ENCODE measurements around the gene AIFM1. TPM values are rescaled to one million over a fixed set of nuclear protein-coding genes. Genes with fewer than 3 reads are reported as not detected.

The AIFM1 gene
- total RNA-seq, 1 experiment from 2014 or later: 52.7 TPM

GRCh38 chrX:130103605-130104004, 62.0 kb downstream of the AIFM1 start:
- no peak for TF ChIP-seq CTCF (IDR thresholded peaks at IDR 0.05; ENCODE audit: unreplicated experiment)
- intact Hi-C loops (cut with micrococcal nuclease; ENCODE audit: unreplicated experiment): no loop called here
- no peaks in the 10 kb centered on the region for H3K36me3 Mint-ChIP-seq (ENCODE audit: insufficient read depth, unreplicated experiment)
- no TSS peak for BruUV-seq (replicated peaks)
- H3K27me3 Mint-ChIP-seq (ENCODE audit: unreplicated experiment): no peaks in the 10 kb centered on the region
- peaks cover 49% of the 10 kb centered on the region for H3K4me1 Mint-ChIP-seq (ENCODE audit: low read depth, unreplicated experiment)
- H3K27ac Mint-ChIP-seq (ENCODE audit: unreplicated experiment): no peak overlapping the region
- no peak overlapping the region for H3K4me3 Mint-ChIP-seq (ENCODE audit: low read depth, unreplicated experiment)
- CTCF ChIA-PET: interaction anchor here (1.0 kb wide), 1 partner anchor 15 kb away, joined by 4 read pairs; no protein-coding TSS in a partner anchor
- DNase-seq: no peak
- H3K9me3 Mint-ChIP-seq (ENCODE audit: low read depth, unreplicated experiment): no peaks in the 10 kb centered on the region

- TF ChIP-seq CTCF (IDR thresholded peaks at IDR 0.05; ENCODE audit: unreplicated experiment): no peak
- no TSS peak for BruUV-seq (replicated peaks)
- Mint-ChIP-seq H3K27me3 (ENCODE audit: unreplicated experiment) (no peaks in the 10 kb centered on the region), H3K36me3 (ENCODE audit: insufficient read depth, unreplicated experiment) (peaks cover 6% of the 10 kb centered on the region), H3K4me1 (ENCODE audit: low read depth, unreplicated experiment) (peaks cover 23% of the 10 kb centered on the region), H3K4me3 (ENCODE audit: low read depth, unreplicated experiment) (no peak overlapping the region), H3K27ac (ENCODE audit: unreplicated experiment) (no peak overlapping the region), H3K9me3 (ENCODE audit: low read depth, unreplicated experiment) (no peaks in the 10 kb centered on the region)
- CTCF ChIA-PET: no interaction called here
- intact Hi-C loops (cut with micrococcal nuclease; ENCODE audit: unreplicated experiment): no loop called here
- no peak for DNase-seq
Measured at GRCh38 chrX:130100180-130100579, 65.5 kb downstream of the AIFM1 start.

- H3K27ac Mint-ChIP-seq (ENCODE audit: unreplicated experiment): no peak overlapping the region
- H3K4me3 Mint-ChIP-seq (ENCODE audit: low read depth, unreplicated experiment): no peak overlapping the region
- no peak for DNase-seq
- H3K27me3 Mint-ChIP-seq (ENCODE audit: unreplicated experiment): no peaks in the 10 kb centered on the region
- no peak for TF ChIP-seq CTCF (IDR thresholded peaks at IDR 0.05; ENCODE audit: unreplicated experiment)
- BruUV-seq (replicated peaks): no TSS peak
- intact Hi-C loops (cut with micrococcal nuclease; ENCODE audit: unreplicated experiment): no loop called here
- H3K4me1 Mint-ChIP-seq (ENCODE audit: low read depth, unreplicated experiment): peaks cover 19% of the 10 kb centered on the region
- CTCF ChIA-PET: no interaction called here
- H3K36me3 Mint-ChIP-seq (ENCODE audit: insufficient read depth, unreplicated experiment): peaks cover 9% of the 10 kb centered on the region
- H3K9me3 Mint-ChIP-seq (ENCODE audit: low read depth, unreplicated experiment): no peaks in the 10 kb centered on the region
Measured at GRCh38 chrX:130098210-130098552, 67.5 kb downstream of the AIFM1 start.

- H3K36me3 Mint-ChIP-seq (ENCODE audit: insufficient read depth, unreplicated experiment): peaks cover 12% of the 10 kb centered on the region
- no peaks in the 10 kb centered on the region for H3K9me3 Mint-ChIP-seq (ENCODE audit: low read depth, unreplicated experiment)
- intact Hi-C loops (cut with micrococcal nuclease; ENCODE audit: unreplicated experiment): no loop called here
- H3K4me3 Mint-ChIP-seq (ENCODE audit: low read depth, unreplicated experiment): no peak overlapping the region
- peak; percentile 32 for DNase-seq
- CTCF ChIA-PET: no interaction called here
- peaks cover 16% of the 10 kb centered on the region for H3K4me1 Mint-ChIP-seq (ENCODE audit: low read depth, unreplicated experiment)
- no TSS peak for BruUV-seq (replicated peaks)
- H3K27me3 Mint-ChIP-seq (ENCODE audit: unreplicated experiment): no peaks in the 10 kb centered on the region
- no peak overlapping the region for H3K27ac Mint-ChIP-seq (ENCODE audit: unreplicated experiment)
- no peak for TF ChIP-seq CTCF (IDR thresholded peaks at IDR 0.05; ENCODE audit: unreplicated experiment)
Measured at GRCh38 chrX:130097507-130098209, 68.0 kb downstream of the AIFM1 start.
